PC-9 (cell line): ENCODE measurements around the gene GEMIN8. TPM values are rescaled to one million over a fixed set of nuclear protein-coding genes. Genes with fewer than 3 reads are reported as not detected.

Source experiments
- BruUV-seq: library from RNA; stranded (reverse); fragments of 400-500 nt; replicated peaks from 2 replicates; lab custom pipeline; 2021; lab: Mats Ljungman, UMichigan
- CTCF ChIA-PET: fragments of 300-600 bp; sonication (Branson Sonifier 250); formaldehyde crosslinking; loops from one replicate; lab custom pipeline; 2022; ENCODE audit warnings: antibody characterized with exemption; lab: Charles Lee
- POLR2A ChIA-PET: fragments of 300-600 bp; sonication (Branson Sonifier 250); formaldehyde crosslinking; loops from one replicate; lab custom pipeline; 2022; ENCODE audit warnings: antibody characterized with exemption; ENCODE audit not compliant: unreplicated experiment; lab: Charles Lee
- DNase-seq, 2 experiments: peaks; one replicate each; pipeline versions ENCODE4 v3.0.0 to v3.0.0-alpha.2; 2015 to 2022; ENCODE audit warnings: mixed read lengths in 1 of 2
- H2AFZ ChIP-seq: fragments of 200-600 bp; sonication (generic); 2 replicates; pipeline ENCODE4 v1.8.1; 2017; ENCODE audit warnings: antibody characterized with exemption
- H3F3A ChIP-seq: fragments of 200-600 bp; sonication (generic); 2 replicates; pipeline ENCODE4 v1.8.1; 2017; ENCODE audit warnings: antibody characterized with exemption, mild to moderate bottlenecking, low read depth; ENCODE audit not compliant: insufficient read depth
- H3K27ac ChIP-seq: fragments of 200-600 bp; sonication (generic); 2 replicates; pipeline ENCODE4 v1.6.1; 2016; ENCODE audit warnings: mixed run types
- H3K27me3 ChIP-seq: fragments of 200-600 bp; sonication (generic); 2 replicates; pipeline ENCODE4 v1.6.1; 2016; ENCODE audit warnings: low read depth, mixed run types; ENCODE audit not compliant: insufficient read depth
- H3K36me3 ChIP-seq: fragments of 200-600 bp; sonication (generic); 2 replicates; pipeline ENCODE4 v1.6.1; 2016; ENCODE audit warnings: low read depth, mixed run types
- H3K4me1 ChIP-seq: fragments of 200-600 bp; sonication (generic); replicated peaks from 2 replicates; pipeline ENCODE4 v1.6.1; 2016; ENCODE audit warnings: mixed run types; ENCODE audit not compliant: insufficient read depth
- H3K4me2 ChIP-seq: fragments of 200-600 bp; sonication (generic); 2 replicates; pipeline ENCODE4 v1.6.1; 2017; ENCODE audit warnings: mixed run types
- H3K4me3 ChIP-seq: fragments of 200-600 bp; sonication (generic); 2 replicates; pipeline ENCODE4 v1.6.1; 2016; ENCODE audit warnings: mixed run types
- H3K79me2 ChIP-seq: fragments of 200-600 bp; sonication (generic); 2 replicates; pipeline ENCODE4 v1.6.1; 2017; ENCODE audit warnings: low read depth, mixed run types
- H3K9me2 ChIP-seq: fragments of 200-600 bp; sonication (generic); 2 replicates; pipeline ENCODE4 v1.8.1; 2017; ENCODE audit warnings: mild to moderate bottlenecking; ENCODE audit not compliant: insufficient read depth
- H3K9me3 ChIP-seq: fragments of 200-600 bp; sonication (generic); 2 replicates; pipeline ENCODE4 v1.8.1; 2016; ENCODE audit warnings: low read depth; ENCODE audit not compliant: insufficient read depth
- H4K20me1 ChIP-seq: fragments of 200-600 bp; sonication (generic); 2 replicates; pipeline ENCODE4 v1.8.1; 2017; ENCODE audit not compliant: insufficient read depth
- EZH2 ChIP-seq: fragments of 200-600 bp; sonication (generic); IDR thresholded peaks from 2 replicates; pipeline ENCODE4 v1.8.0; 2017; ENCODE audit warnings: antibody characterized with exemption, low read depth
- intact Hi-C: fragments of 100-400 bp; cut with micrococcal nuclease; formaldehyde crosslinking; loops from one replicate; pipeline ENCODE4 v1.10.0; 2022; ENCODE audit not compliant: unreplicated experiment
- total RNA-seq: library from RNA; stranded (reverse); gene quantifications from 2 replicates; pipeline ENCODE4 v1.2.3, GENCODE V29; 2021
- TF ChIP-seq, protein P1 (sequence below): fragments of 200-600 bp; sonication (generic); conservative IDR thresholded peaks from 2 replicates; pipeline ENCODE4 v1.6.1; 2017; ENCODE audit warnings: mixed run types, antibody characterized with exemption, mild to moderate bottlenecking, moderate library complexity

Gene GEMIN8
- total RNA-seq, 1 experiment from 2014 or later, result 18.8 TPM

DNA sequence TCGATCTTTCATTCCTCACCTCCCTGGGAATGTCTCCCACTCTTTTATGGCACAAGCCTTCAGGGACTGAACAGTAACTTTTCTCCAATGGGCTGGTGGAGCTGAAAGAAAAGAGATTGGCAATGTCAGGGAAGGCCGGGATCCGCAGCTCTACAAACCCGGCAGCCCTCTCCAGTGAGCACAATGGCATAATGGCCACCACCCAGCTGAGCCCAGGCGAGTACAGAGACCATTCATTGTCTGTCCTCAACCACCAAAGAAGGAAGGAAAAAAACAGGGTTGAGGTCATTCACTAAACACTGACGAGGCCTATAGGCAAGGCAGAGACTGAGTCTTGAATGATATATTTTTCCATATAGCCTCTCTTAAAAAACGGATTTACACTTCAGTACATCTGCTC lies 3.6 kb downstream of the GEMIN8 start:
- DNase-seq, result no peak
- POLR2A ChIA-PET, result interaction anchor here (0.6 kb wide), 1 partner anchor 1334 kb away, joined by 3 read pairs; no protein-coding TSS in a partner anchor
- CTCF ChIA-PET, result no interaction called here
- Histone ChIP-seq H2AFZ (no peak overlapping the region), H3K4me3 (no peak overlapping the region), H3K9me3 (no peaks in the 10 kb centered on the region), H3F3A (peaks cover 5% of the 10 kb centered on the region; the same call in 1 of the 2 replicates), H3K9me2 (no peaks in the 10 kb centered on the region), H3K27me3 (no peaks in the 10 kb centered on the region), H3K4me1 (peaks cover 30% of the 10 kb centered on the region), H4K20me1 (no peaks in the 10 kb centered on the region), H3K27ac (no peak overlapping the region), H3K79me2 (peaks cover 12% of the 10 kb centered on the region; the same call in 1 of the 2 replicates), H3K36me3 (no peaks in the 10 kb centered on the region), H3K4me2 (no peak overlapping the region)
- no TSS peak for BruUV-seq
- intact Hi-C loops, result no loop called here
- TF ChIP-seq EZH2, result no peak
- TF ChIP-seq, protein P1, sequence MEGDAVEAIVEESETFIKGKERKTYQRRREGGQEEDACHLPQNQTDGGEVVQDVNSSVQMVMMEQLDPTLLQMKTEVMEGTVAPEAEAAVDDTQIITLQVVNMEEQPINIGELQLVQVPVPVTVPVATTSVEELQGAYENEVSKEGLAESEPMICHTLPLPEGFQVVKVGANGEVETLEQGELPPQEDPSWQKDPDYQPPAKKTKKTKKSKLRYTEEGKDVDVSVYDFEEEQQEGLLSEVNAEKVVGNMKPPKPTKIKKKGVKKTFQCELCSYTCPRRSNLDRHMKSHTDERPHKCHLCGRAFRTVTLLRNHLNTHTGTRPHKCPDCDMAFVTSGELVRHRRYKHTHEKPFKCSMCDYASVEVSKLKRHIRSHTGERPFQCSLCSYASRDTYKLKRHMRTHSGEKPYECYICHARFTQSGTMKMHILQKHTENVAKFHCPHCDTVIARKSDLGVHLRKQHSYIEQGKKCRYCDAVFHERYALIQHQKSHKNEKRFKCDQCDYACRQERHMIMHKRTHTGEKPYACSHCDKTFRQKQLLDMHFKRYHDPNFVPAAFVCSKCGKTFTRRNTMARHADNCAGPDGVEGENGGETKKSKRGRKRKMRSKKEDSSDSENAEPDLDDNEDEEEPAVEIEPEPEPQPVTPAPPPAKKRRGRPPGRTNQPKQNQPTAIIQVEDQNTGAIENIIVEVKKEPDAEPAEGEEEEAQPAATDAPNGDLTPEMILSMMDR, result no peak

DNA sequence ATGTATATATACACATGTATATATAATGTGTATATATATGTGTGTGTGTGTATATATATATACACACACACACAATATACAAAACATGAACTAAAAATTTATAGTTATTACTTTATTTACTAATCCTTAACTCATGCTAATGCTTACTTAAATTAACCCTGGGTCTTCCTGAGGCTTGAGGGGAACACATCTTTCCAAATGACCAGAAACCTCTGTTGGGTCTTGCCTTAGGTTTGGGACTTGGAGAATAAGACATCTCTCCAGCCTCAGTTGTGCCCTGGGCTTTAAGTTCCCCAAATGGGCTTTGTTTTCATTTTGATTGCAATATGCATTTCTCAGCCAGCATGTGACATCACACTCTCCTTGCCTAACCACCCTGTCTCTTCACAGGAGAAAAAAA lies 7.7 kb downstream of the GEMIN8 start:
- no peaks in the 10 kb centered on the region for H3F3A ChIP-seq
- no peak overlapping the region for H3K4me3 ChIP-seq
- peaks cover 4% of the 10 kb centered on the region; the same call in 1 of the 2 replicates for H3K4me1 ChIP-seq
- BruUV-seq, result no TSS peak
- no peak overlapping the region for H3K4me2 ChIP-seq
- TF ChIP-seq, protein P1, result no peak
- H3K36me3 ChIP-seq, result no peaks in the 10 kb centered on the region
- ChIA-PET CTCF (no interaction called here), POLR2A (no interaction called here)
- H2AFZ ChIP-seq, result no peak overlapping the region
- intact Hi-C loops, result no loop called here
- H3K79me2 ChIP-seq, result 0 out of 2 replicates have a peak, but pooled peaks cover under 1% of the 10 kb centered on the region
- H3K9me2 ChIP-seq, result no peaks in the 10 kb centered on the region
- H3K9me3 ChIP-seq, result no peaks in the 10 kb centered on the region
- DNase-seq, result no peak
- no peaks in the 10 kb centered on the region for H4K20me1 ChIP-seq
- H3K27ac ChIP-seq, result no peak overlapping the region
- no peaks in the 10 kb centered on the region for H3K27me3 ChIP-seq

DNA sequence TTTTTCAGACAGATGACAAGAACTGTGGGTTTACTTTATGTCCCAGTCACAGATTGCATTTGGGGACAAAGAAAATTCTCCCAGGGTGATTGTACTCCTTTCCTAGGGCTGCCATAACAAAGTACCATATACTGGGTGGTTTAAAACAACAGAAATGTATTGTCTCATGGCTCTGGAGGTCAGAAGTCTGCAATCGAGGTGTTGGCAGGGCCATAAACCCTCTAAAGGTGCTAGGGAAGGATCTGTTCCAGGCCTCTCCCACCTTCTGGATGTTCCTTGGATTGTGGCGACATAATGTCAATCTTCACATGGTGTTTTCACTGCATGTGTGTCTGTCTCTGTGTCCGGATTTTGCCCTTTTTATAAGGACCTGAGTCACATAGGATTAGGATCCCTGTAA lies 12.3 kb downstream of the GEMIN8 start:
- H4K20me1 ChIP-seq, result no peaks in the 10 kb centered on the region
- ChIA-PET POLR2A (no interaction called here), CTCF (no interaction called here)
- no peak overlapping the region for H3K4me2 ChIP-seq
- intact Hi-C loops, result no loop called here
- no peaks in the 10 kb centered on the region for H3K9me3 ChIP-seq
- no TSS peak for BruUV-seq
- no peaks in the 10 kb centered on the region for H3F3A ChIP-seq
- no peaks in the 10 kb centered on the region for H3K79me2 ChIP-seq
- no peaks in the 10 kb centered on the region for H3K27me3 ChIP-seq
- H3K36me3 ChIP-seq, result no peaks in the 10 kb centered on the region
- H3K4me1 ChIP-seq, result no peaks in the 10 kb centered on the region
- H2AFZ ChIP-seq, result no peak overlapping the region
- TF ChIP-seq EZH2, result no peak
- TF ChIP-seq, protein P1, result no peak
- DNase-seq, result no peak
- no peak overlapping the region for H3K27ac ChIP-seq
- H3K9me2 ChIP-seq, result no peaks in the 10 kb centered on the region
- H3K4me3 ChIP-seq, result no peak overlapping the region
